ENCODE data around the gene CCDC38.
"Not testable (repeated sequence)": the region's sequence is repeated elsewhere in the genome, so short reads cannot be mapped to it uniquely, and the experiment has no call there.

Gene CCDC38

GRCh38 chr12:95942524-95943329, at the start of gene CCDC38:
CCDC38 (minus strand) TSS chr12:95942614; CDS start chr12:95936509, 6,105 bp downstream.
- peak; percentile 83 for DNase-seq

GRCh38 chr12:95990136-95990535, 47.7 kb upstream of the CCDC38 start:
- DNase-seq: no peak

- DNase-seq: no peak
These were observed 47.2 kb upstream of the CCDC38 start for GRCh38 chr12:95989504-95990123.

GRCh38 chr12:95988506-95989275, 46.3 kb upstream of the CCDC38 start:
- no peak for DNase-seq

GRCh38 chr12:95986635-95987570, 44.5 kb upstream of the CCDC38 start:
- DNase-seq: no peak

- DNase-seq: no peak
These were observed 42.3 kb upstream of the CCDC38 start for GRCh38 chr12:95984682-95985081.

GRCh38 chr12:95982602-95983001, 40.2 kb upstream of the CCDC38 start:
- no peak for DNase-seq

- DNase-seq: no peak
These were observed 38.0 kb upstream of the CCDC38 start for GRCh38 chr12:95980437-95980836.

GRCh38 chr12:95978774-95979173, 36.4 kb upstream of the CCDC38 start:
- DNase-seq: no peak

- no peak for DNase-seq
These were observed 35.9 kb upstream of the CCDC38 start for GRCh38 chr12:95978351-95978750.

- no peak for DNase-seq
These were observed 35.4 kb upstream of the CCDC38 start for GRCh38 chr12:95977764-95978305.

GRCh38 chr12:95976416-95976832, 34.0 kb upstream of the CCDC38 start:
- no peak for DNase-seq

- no peak for DNase-seq
These were observed 33.1 kb upstream of the CCDC38 start for GRCh38 chr12:95975491-95975890.

GRCh38 chr12:95974358-95974757, 31.9 kb upstream of the CCDC38 start:
- DNase-seq: no peak

- DNase-seq: no peak
These were observed 30.5 kb upstream of the CCDC38 start for GRCh38 chr12:95972832-95973456.

- DNase-seq: no peak
These were observed 28.5 kb upstream of the CCDC38 start for GRCh38 chr12:95970905-95971304.

- not testable (repeated sequence) for DNase-seq
These were observed 26.7 kb upstream of the CCDC38 start for GRCh38 chr12:95969116-95969515.

GRCh38 chr12:95967301-95967700, 24.9 kb upstream of the CCDC38 start:
- no peak for DNase-seq

GRCh38 chr12:95966287-95966870, 24.0 kb upstream of the CCDC38 start:
- DNase-seq: no peak

GRCh38 chr12:95963096-95963495, 20.7 kb upstream of the CCDC38 start:
- no peak for DNase-seq

GRCh38 chr12:95962222-95962621, 19.8 kb upstream of the CCDC38 start:
- DNase-seq: no peak
